Right atrium auricular region (tissue), 2 donors: ENCODE data around the gene LIPA. TPM values are rescaled to one million over a fixed set of nuclear protein-coding genes. Genes with fewer than 3 reads are reported as not detected.

ENCODE experiments used
- DNase-seq: peaks from one replicate; pipeline ENCODE4 v3.0.0-alpha.2; 2019; ENCODE audit warnings: low spot score
- H3K27ac ChIP-seq, 2 donors: fragments of 200-600 bp; sonication (generic); 1 replicate in 1 of 2; 2 replicates in 1 of 2; pipeline ENCODE4 v1.5.1; 2016 to 2019
- H3K27me3 ChIP-seq, 2 donors: fragments of 200-600 bp; sonication (generic); one replicate each; pipeline versions ENCODE4 v1.5.1 to v1.6.0; 2017 to 2019
- H3K36me3 ChIP-seq: fragments of 200-600 bp; sonication (generic); one replicate; pipeline ENCODE4 v1.5.1; 2016
- H3K4me1 ChIP-seq, 2 donors: fragments of 200-600 bp; sonication (generic); one replicate each; pipeline versions ENCODE4 v1.5.1 to v1.6.0; 2017 to 2019
- H3K4me3 ChIP-seq, 2 donors: fragments of 200-600 bp; sonication (generic); 1 replicate in 1 of 2; 2 replicates in 1 of 2; pipeline ENCODE4 v1.5.1; 2017 to 2019; ENCODE audit warnings: mild to moderate bottlenecking in 1 of 2, moderate library complexity in 1 of 2
- H3K9me3 ChIP-seq, 2 donors: fragments of 200-600 bp; sonication (generic); one replicate each; pipeline ENCODE4 v1.5.1; 2019
- total RNA-seq, 2 donors: library from RNA; depleted of rRNA; stranded (reverse); fragments of >200 nt; gene quantifications; one replicate each; pipeline ENCODE4 v1.1.0, GENCODE V29; 2016
- TF ChIP-seq, protein P1 (sequence below), 2 donors: fragments of 200-600 bp; sonication (generic); IDR thresholded peaks; one replicate each; pipeline ENCODE4 v1.5.1; 2019; ENCODE audit warnings: antibody characterized with exemption in 2 of 2

The LIPA gene
- total RNA-seq, 2 donors from 2014 or later, result 17.6 to 25.7 TPM

DNA sequence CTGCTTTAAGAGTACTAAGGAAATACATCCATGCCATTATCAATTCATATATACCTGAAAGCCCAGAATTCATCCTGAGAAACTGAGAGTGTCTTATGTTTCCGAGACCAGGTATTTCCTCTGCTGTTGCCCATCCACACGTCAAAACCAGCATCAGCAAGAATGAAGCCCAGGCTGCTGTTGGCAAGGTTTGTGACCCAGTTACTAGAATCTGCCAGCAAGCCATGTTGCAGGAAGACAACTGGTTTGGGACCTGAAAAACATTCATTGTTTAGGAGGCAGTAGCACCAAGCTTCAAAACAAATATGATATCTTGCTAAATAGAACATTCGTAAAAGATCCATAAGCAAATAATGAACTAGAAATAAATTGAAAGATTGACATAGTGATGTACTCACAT lies 23.4 kb downstream of the LIPA start:
- no peak for DNase-seq
- Histone ChIP-seq H3K27ac (no peak overlapping the region), H3K4me3 (no peak overlapping the region), H3K9me3 (no peaks in the 10 kb centered on the region), H3K4me1 (peaks cover 0 to 9% of the 10 kb centered on the region in 2 donors), H3K36me3 (no peaks in the 10 kb centered on the region), H3K27me3 (no peaks in the 10 kb centered on the region)
- TF ChIP-seq, protein P1, sequence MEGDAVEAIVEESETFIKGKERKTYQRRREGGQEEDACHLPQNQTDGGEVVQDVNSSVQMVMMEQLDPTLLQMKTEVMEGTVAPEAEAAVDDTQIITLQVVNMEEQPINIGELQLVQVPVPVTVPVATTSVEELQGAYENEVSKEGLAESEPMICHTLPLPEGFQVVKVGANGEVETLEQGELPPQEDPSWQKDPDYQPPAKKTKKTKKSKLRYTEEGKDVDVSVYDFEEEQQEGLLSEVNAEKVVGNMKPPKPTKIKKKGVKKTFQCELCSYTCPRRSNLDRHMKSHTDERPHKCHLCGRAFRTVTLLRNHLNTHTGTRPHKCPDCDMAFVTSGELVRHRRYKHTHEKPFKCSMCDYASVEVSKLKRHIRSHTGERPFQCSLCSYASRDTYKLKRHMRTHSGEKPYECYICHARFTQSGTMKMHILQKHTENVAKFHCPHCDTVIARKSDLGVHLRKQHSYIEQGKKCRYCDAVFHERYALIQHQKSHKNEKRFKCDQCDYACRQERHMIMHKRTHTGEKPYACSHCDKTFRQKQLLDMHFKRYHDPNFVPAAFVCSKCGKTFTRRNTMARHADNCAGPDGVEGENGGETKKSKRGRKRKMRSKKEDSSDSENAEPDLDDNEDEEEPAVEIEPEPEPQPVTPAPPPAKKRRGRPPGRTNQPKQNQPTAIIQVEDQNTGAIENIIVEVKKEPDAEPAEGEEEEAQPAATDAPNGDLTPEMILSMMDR (IDR thresholded peaks at IDR 0.05), result no peak

DNA sequence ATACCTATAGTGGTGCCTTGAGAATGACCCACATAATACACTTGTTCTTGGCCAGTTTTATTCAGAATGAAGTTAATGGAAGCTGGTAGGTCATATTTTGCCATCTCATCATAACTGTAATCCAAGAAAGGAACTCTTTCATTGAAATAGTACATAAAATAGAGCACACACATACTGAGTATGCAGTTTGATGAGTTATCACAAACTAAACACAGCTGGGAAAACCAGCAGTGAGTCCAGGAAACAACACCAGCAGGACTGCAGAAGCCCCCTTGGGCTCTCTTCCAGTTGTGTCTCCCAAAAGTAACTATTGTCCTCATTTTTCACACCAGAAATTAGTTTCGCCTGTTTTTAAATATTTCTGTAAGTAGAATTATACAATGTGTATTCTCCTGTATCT lies 24.7 kb downstream of the LIPA start:
- Histone ChIP-seq H3K27ac (no peak overlapping the region), H3K4me3 (no peak overlapping the region), H3K4me1 (peaks cover 0 to 9% of the 10 kb centered on the region in 2 donors), H3K36me3 (no peaks in the 10 kb centered on the region), H3K27me3 (no peaks in the 10 kb centered on the region), H3K9me3 (no peaks in the 10 kb centered on the region)
- TF ChIP-seq, protein P1 (IDR thresholded peaks at IDR 0.05), result no peak
- DNase-seq, result no peak

DNA sequence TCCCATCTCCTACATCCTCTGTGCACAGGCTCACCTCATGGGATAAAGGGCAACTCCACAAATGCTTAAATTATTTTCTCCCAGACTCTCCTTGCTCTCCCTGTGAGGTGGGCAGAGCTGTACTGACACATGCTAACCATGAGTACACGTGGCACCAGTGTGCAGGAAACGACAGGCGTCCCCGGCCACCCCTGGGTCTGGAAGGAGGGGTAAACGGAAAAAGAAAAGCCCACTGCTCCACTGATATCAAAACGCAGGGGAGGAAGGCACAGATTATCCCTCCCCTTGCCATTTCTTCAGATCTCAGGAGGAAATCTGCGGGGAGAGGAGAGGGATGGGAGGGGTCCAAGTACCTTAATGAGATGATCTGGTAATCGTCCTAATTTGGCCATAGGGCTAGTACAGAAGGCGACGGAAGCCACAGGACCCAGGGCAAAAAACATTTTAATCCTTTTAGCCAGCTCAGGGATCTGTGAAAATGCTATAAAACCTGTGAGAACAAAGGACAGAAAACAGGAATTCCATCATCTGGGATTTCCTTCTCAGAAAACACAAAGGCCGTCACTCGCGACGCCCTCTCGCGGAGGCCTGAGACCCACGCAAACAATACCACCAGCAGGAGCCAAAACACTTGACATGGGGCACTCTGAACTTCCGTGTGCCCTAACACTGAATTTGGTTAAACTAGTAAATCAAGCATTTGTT lies 26.7 kb downstream of the LIPA start:
- Histone ChIP-seq H3K9me3 (no peaks in the 10 kb centered on the region), H3K4me1 (peaks cover 0 to 9% of the 10 kb centered on the region in 2 donors), H3K4me3 (peak overlapping the region in 1 of 2 donors; percentile 8), H3K27me3 (no peaks in the 10 kb centered on the region), H3K27ac (peak overlapping the region; percentile 56 to 64), H3K36me3 (no peaks in the 10 kb centered on the region)
- TF ChIP-seq, protein P1 (IDR thresholded peaks at IDR 0.05), result peak in 1 of 2 donors; percentile 51
- DNase-seq, result no peak

DNA sequence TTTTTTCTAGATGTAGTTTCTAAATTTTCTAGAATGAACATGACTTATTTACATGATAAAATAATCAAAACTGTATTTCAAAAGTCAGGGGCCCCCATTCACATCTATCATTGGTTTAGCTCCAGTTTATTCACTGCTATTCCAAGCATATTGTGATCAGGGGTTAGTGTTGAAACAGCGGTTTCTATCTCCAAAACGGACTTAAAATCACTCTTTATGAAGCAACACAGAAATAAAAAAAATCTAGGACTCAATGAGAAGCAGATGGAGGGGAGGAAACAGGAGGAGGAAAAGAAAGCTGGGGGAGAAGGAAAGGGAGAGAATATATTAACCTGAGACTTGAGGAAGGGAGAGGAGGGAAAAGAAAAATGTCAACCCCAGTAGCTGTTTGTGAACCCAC lies 29.7 kb downstream of the LIPA start:
- Histone ChIP-seq H3K4me3 (no peak overlapping the region), H3K27ac (no peak overlapping the region), H3K27me3 (no peaks in the 10 kb centered on the region), H3K36me3 (no peaks in the 10 kb centered on the region), H3K9me3 (no peaks in the 10 kb centered on the region), H3K4me1 (peaks cover 0 to 14% of the 10 kb centered on the region in 2 donors)
- DNase-seq, result no peak
- TF ChIP-seq, protein P1 (IDR thresholded peaks at IDR 0.05), result no peak

DNA sequence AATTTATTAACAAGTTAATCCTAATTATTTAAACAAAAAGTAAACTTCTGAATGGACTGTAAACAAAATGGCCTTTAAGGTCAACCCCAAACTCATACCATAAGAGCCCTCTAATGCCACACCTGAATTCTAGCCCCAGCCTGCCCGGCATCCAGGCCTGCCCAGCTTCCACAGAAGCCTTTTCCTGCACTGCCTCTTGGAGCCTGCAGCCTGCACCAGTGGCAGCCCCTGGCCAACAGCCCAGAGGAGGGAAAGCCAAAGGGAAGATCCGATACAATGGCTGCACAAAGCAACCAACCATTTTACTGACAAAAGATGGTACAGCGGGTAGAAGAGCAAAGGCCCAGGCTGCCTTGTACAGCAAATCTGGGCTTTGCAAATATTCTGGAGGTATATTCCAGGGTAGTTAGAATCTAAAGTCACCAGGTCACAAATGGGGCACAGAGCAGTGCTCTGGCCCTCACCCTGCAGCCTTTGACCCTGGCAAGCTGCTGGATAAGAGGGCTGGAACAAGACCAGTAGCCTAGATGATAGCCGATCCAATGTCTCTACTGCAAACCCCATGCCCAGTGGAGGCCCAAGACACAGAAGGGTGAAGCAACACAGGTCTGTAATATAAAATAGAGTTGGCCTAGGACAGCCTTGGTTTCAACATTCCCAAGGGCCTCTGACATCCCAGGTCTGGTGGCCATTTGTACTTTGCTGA lies 31.9 kb downstream of the LIPA start:
- no peaks in the 10 kb centered on the region for H3K36me3 ChIP-seq
- no peak overlapping the region for H3K4me3 ChIP-seq
- TF ChIP-seq, protein P1 (IDR thresholded peaks at IDR 0.05), result no peak
- peaks cover 0 to 12% of the 10 kb centered on the region in 2 donors for H3K4me1 ChIP-seq
- H3K9me3 ChIP-seq, result no peaks in the 10 kb centered on the region
- H3K27ac ChIP-seq, result no peak overlapping the region
- DNase-seq, result no peak
- no peaks in the 10 kb centered on the region for H3K27me3 ChIP-seq
